Measurements from ENCODE around the gene PER3. TPM values are rescaled to one million over a fixed set of nuclear protein-coding genes. Genes with fewer than 3 reads are reported as not detected.
"Not testable (repeated sequence)": the region's sequence is repeated elsewhere in the genome, so short reads cannot be mapped to it uniquely, and the experiment has no call there.

PER3 gene
- total RNA-seq, 2 donors from 2014 or later: 11.7 to 17.8 TPM

- Histone ChIP-seq H3K36me3 (peaks cover 24% of the 10 kb centered on the region), H3K9me3 (no peaks in the 10 kb centered on the region), H3K4me1 (peaks cover 0 to 34% of the 10 kb centered on the region in 2 donors), H3K4me3 (peak overlapping the region; percentile 70 to 74), H3K27me3 (no peaks in the 10 kb centered on the region), H3K27ac (peak overlapping the region; percentile 97 to 98)
- no peak for DNase-seq (ENCODE audit: low spot score)
- TF ChIP-seq CTCF (IDR thresholded peaks at IDR 0.05): no peak
These were observed 491 bp downstream of the PER3 start for GRCh38 chr1:7784492-7785071.

GRCh38 chr1:7785108-7785507 is 1.0 kb downstream of the PER3 start:
- Histone ChIP-seq H3K4me1 (peaks cover 0 to 34% of the 10 kb centered on the region in 2 donors), H3K36me3 (peaks cover 24% of the 10 kb centered on the region)

GRCh38 chr1:7786795-7787194 is 2.7 kb downstream of the PER3 start:
- Histone ChIP-seq H3K36me3 (peaks cover 32% of the 10 kb centered on the region), H3K4me3 (no peak overlapping the region), H3K9me3 (no peaks in the 10 kb centered on the region), H3K4me1 (peaks cover 0 to 34% of the 10 kb centered on the region in 2 donors), H3K27me3 (no peaks in the 10 kb centered on the region), H3K27ac (no peak overlapping the region)
- TF ChIP-seq CTCF (IDR thresholded peaks at IDR 0.05): no peak
- DNase-seq (ENCODE audit: low spot score): no peak

More at GRCh38 chr1:7785108-7785507, 1.0 kb downstream of the PER3 start:
- Histone ChIP-seq H3K9me3 (no peaks in the 10 kb centered on the region), H3K27ac (peak overlapping the region; percentile 97 to 98), H3K4me3 (peak overlapping the region; percentile 70 to 74), H3K27me3 (no peaks in the 10 kb centered on the region)
- DNase-seq (ENCODE audit: low spot score): no peak
- no peak for TF ChIP-seq CTCF (IDR thresholded peaks at IDR 0.05)

GRCh38 chr1:7789828-7790227 is 5.7 kb downstream of the PER3 start:
- H3K4me3 ChIP-seq: no peak overlapping the region
- no peaks in the 10 kb centered on the region for H3K27me3 ChIP-seq
- peaks cover 0 to 24% of the 10 kb centered on the region in 2 donors for H3K4me1 ChIP-seq
- no peak overlapping the region for H3K27ac ChIP-seq
- H3K9me3 ChIP-seq: no peaks in the 10 kb centered on the region
- DNase-seq (ENCODE audit: low spot score): no peak
- no peak for TF ChIP-seq CTCF (IDR thresholded peaks at IDR 0.05)
- peaks cover 40% of the 10 kb centered on the region for H3K36me3 ChIP-seq

GRCh38 chr1:7791027-7791426 is 6.9 kb downstream of the PER3 start:
- not testable (repeated sequence) for H3K9me3 ChIP-seq; H3K27me3 ChIP-seq; DNase-seq (ENCODE audit: low spot score); H3K4me3 ChIP-seq; H3K27ac ChIP-seq
- H3K4me1 ChIP-seq: peaks cover 0 to 14% of the 10 kb centered on the region in 2 donors
- peaks cover 45% of the 10 kb centered on the region for H3K36me3 ChIP-seq

GRCh38 chr1:7795406-7795805 is 11.3 kb downstream of the PER3 start:
- Histone ChIP-seq H3K9me3 (no peaks in the 10 kb centered on the region), H3K27ac (no peak overlapping the region), H3K4me1 (no peaks in the 10 kb centered on the region), H3K36me3 (peaks cover 61% of the 10 kb centered on the region), H3K4me3 (no peak overlapping the region), H3K27me3 (no peaks in the 10 kb centered on the region)
- no peak for TF ChIP-seq CTCF (IDR thresholded peaks at IDR 0.05)
- no peak for DNase-seq (ENCODE audit: low spot score)
